Activated CD8-positive, alpha-beta memory T cell treated with anti-CD3 and anti-CD28 coated beads, Interleukin-2, amount 50 U/mL, for 4 hours (primary cell): ENCODE data around the gene RET.
A peak's percentile ranks its signal among the peaks of the same experiment; 100 is the strongest.
"Not testable (repeated sequence)": the region's sequence is repeated elsewhere in the genome, so short reads cannot be mapped to it uniquely, and the experiment has no call there.

ENCODE experiments used
- DNase-seq: peaks from one replicate; pipeline ENCODE4 v3.0.0-alpha.2; 2020

The RET gene

GRCh38 chr10:43138757-43139241 lies 61.9 kb downstream of the RET start:
- DNase-seq, result peak; percentile 56

- no peak for DNase-seq
Observed at GRCh38 chr10:43141421-43141820, 64.6 kb downstream of the RET start.

- no peak for DNase-seq
Observed at GRCh38 chr10:43145311-43145710, 68.4 kb downstream of the RET start.

GRCh38 chr10:43145936-43146335 lies 69.1 kb downstream of the RET start:
- DNase-seq, result not testable (repeated sequence)

GRCh38 chr10:43151371-43151770 lies 74.5 kb downstream of the RET start:
- DNase-seq, result no peak

- DNase-seq, result no peak
Observed at GRCh38 chr10:43153901-43154300, 77.0 kb downstream of the RET start.

- no peak for DNase-seq
Observed at GRCh38 chr10:43155221-43155620, 78.4 kb downstream of the RET start.

- DNase-seq, result no peak
Observed at GRCh38 chr10:43155741-43156140, 78.9 kb downstream of the RET start.

- no peak for DNase-seq
Observed at GRCh38 chr10:43156590-43157341, 79.9 kb downstream of the RET start.

- no peak for DNase-seq
Observed at GRCh38 chr10:43158636-43159035, 81.8 kb downstream of the RET start.

GRCh38 chr10:43160046-43160920 lies 83.4 kb downstream of the RET start:
- no peak for DNase-seq

- no peak for DNase-seq
Observed at GRCh38 chr10:43160921-43161255, 84.0 kb downstream of the RET start.

- DNase-seq, result no peak
Observed at GRCh38 chr10:43162604-43163003, 85.7 kb downstream of the RET start.

- no peak for DNase-seq
Observed at GRCh38 chr10:43166207-43166879, 89.5 kb downstream of the RET start.

GRCh38 chr10:43166880-43167497 lies 90.1 kb downstream of the RET start:
- DNase-seq, result no peak

- DNase-seq, result no peak
Observed at GRCh38 chr10:43167498-43167889, 90.6 kb downstream of the RET start.

- no peak for DNase-seq
Observed at GRCh38 chr10:43170491-43170890, 93.6 kb downstream of the RET start.

- DNase-seq, result no peak
Observed at GRCh38 chr10:43172645-43173044, 95.8 kb downstream of the RET start.

GRCh38 chr10:43173120-43173519 lies 96.3 kb downstream of the RET start:
- no peak for DNase-seq

- DNase-seq, result no peak
Observed at GRCh38 chr10:43174969-43175368, 98.1 kb downstream of the RET start.

- DNase-seq, result no peak
Observed at GRCh38 chr10:43176271-43176670, 99.4 kb downstream of the RET start.

- DNase-seq, result no peak
Observed at GRCh38 chr10:43177595-43177994, 100.7 kb downstream of the RET start.
